Activated T-helper 17 cell treated with anti-CD3 and anti-CD28 coated beads, Interleukin-2, amount 50 U/mL, for 72 hours (primary cell): Measurements from ENCODE around the gene AKR1A1. TPM values are rescaled to one million over a fixed set of nuclear protein-coding genes. Genes with fewer than 3 reads are reported as not detected.

Experiments used
- ATAC-seq: fragments of 150-1000 bp; cut with Tn5 transposase; replicated peaks from 2 replicates; pipeline ENCODE4 v1.10.0; 2021; ENCODE audit warnings: mild to moderate bottlenecking, moderate library complexity
- H3K27ac Mint-ChIP-seq: one replicate; pipeline ENCODE4 v1.8.0; 2022; ENCODE audit warnings: mixed read lengths
- H3K27me3 Mint-ChIP-seq: one replicate; pipeline ENCODE4 v1.8.0; 2022; ENCODE audit warnings: mixed read lengths
- H3K36me3 Mint-ChIP-seq: one replicate; pipeline ENCODE4 v1.8.0; 2022; ENCODE audit warnings: low read depth, mild to moderate bottlenecking, mixed read lengths
- H3K4me1 Mint-ChIP-seq: one replicate; pipeline ENCODE4 v1.8.0; 2022; ENCODE audit warnings: mixed read lengths
- H3K4me3 Mint-ChIP-seq: one replicate; pipeline ENCODE4 v1.8.0; 2022; ENCODE audit warnings: mild to moderate bottlenecking, mixed read lengths
- H3K9me3 Mint-ChIP-seq: one replicate; pipeline ENCODE4 v1.8.0; 2022; ENCODE audit warnings: mixed read lengths
- total RNA-seq, 2 donors: library from RNA; stranded (reverse); gene quantifications; one replicate each; pipeline ENCODE4 v1.2.3, GENCODE V29; 2022

The AKR1A1 gene
- total RNA-seq, 2 donors from 2014 or later = 121 to 151 TPM

- H3K27me3 Mint-ChIP-seq = no peaks in the 10 kb centered on the region
- H3K36me3 Mint-ChIP-seq = no peaks in the 10 kb centered on the region
- no peaks in the 10 kb centered on the region for H3K9me3 Mint-ChIP-seq
- peaks cover 21% of the 10 kb centered on the region for H3K4me1 Mint-ChIP-seq
- peak overlapping the region; percentile 67 for H3K4me3 Mint-ChIP-seq
- H3K27ac Mint-ChIP-seq = peak overlapping the region; percentile 66
- peak; percentile 92 for ATAC-seq
Measured at GRCh38 chr1:45543581-45544417, 6.8 kb upstream of the AKR1A1 start.

- no peak overlapping the region for H3K27ac Mint-ChIP-seq
- no peak for ATAC-seq
- H3K9me3 Mint-ChIP-seq = no peaks in the 10 kb centered on the region
- H3K4me3 Mint-ChIP-seq = peak overlapping the region; percentile 67
- no peaks in the 10 kb centered on the region for H3K27me3 Mint-ChIP-seq
- no peaks in the 10 kb centered on the region for H3K36me3 Mint-ChIP-seq
- peaks cover 21% of the 10 kb centered on the region for H3K4me1 Mint-ChIP-seq
Measured at GRCh38 chr1:45544530-45544929, 6.1 kb upstream of the AKR1A1 start.

- ATAC-seq = peak; percentile 77
- no peaks in the 10 kb centered on the region for H3K27me3 Mint-ChIP-seq
- peaks cover 21% of the 10 kb centered on the region for H3K4me1 Mint-ChIP-seq
- H3K36me3 Mint-ChIP-seq = no peaks in the 10 kb centered on the region
- H3K4me3 Mint-ChIP-seq = peak overlapping the region; percentile 67
- H3K27ac Mint-ChIP-seq = peak overlapping the region; percentile 25
- H3K9me3 Mint-ChIP-seq = no peaks in the 10 kb centered on the region
Measured at GRCh38 chr1:45545019-45545493, 5.6 kb upstream of the AKR1A1 start.

- Mint-ChIP-seq H3K27ac (no peak overlapping the region), H3K4me3 (peak overlapping the region; percentile 67), H3K9me3 (no peaks in the 10 kb centered on the region), H3K36me3 (peaks cover under 1% of the 10 kb centered on the region), H3K4me1 (peaks cover 21% of the 10 kb centered on the region), H3K27me3 (no peaks in the 10 kb centered on the region)
- ATAC-seq = no peak
Measured at GRCh38 chr1:45545553-45546310, 4.9 kb upstream of the AKR1A1 start.

- H3K36me3 Mint-ChIP-seq = peaks cover 41% of the 10 kb centered on the region
- ATAC-seq = no peak
- H3K4me3 Mint-ChIP-seq = peak overlapping the region; percentile 99
- no peaks in the 10 kb centered on the region for H3K27me3 Mint-ChIP-seq
- no peaks in the 10 kb centered on the region for H3K9me3 Mint-ChIP-seq
- H3K27ac Mint-ChIP-seq = peak overlapping the region; percentile 96
- peaks cover 13% of the 10 kb centered on the region for H3K4me1 Mint-ChIP-seq
Measured at GRCh38 chr1:45551684-45552083, 1.1 kb downstream of the AKR1A1 start.

- Mint-ChIP-seq H3K36me3 (peaks cover 42% of the 10 kb centered on the region), H3K27ac (peak overlapping the region; percentile 96), H3K4me1 (peaks cover 14% of the 10 kb centered on the region), H3K4me3 (peak overlapping the region; percentile 99), H3K27me3 (no peaks in the 10 kb centered on the region), H3K9me3 (no peaks in the 10 kb centered on the region)
- ATAC-seq = no peak
Measured at GRCh38 chr1:45552331-45552730, 1.7 kb downstream of the AKR1A1 start.

- no peak overlapping the region for H3K4me3 Mint-ChIP-seq
- peaks cover 18% of the 10 kb centered on the region for H3K4me1 Mint-ChIP-seq
- ATAC-seq = no peak
- H3K9me3 Mint-ChIP-seq = no peaks in the 10 kb centered on the region
- no peak overlapping the region for H3K27ac Mint-ChIP-seq
- H3K27me3 Mint-ChIP-seq = no peaks in the 10 kb centered on the region
- peaks cover 55% of the 10 kb centered on the region for H3K36me3 Mint-ChIP-seq
Measured at GRCh38 chr1:45554198-45554597, 3.6 kb downstream of the AKR1A1 start.

GRCh38 chr1:45557422-45557944 is 6.9 kb downstream of the AKR1A1 start:
- no peaks in the 10 kb centered on the region for H3K27me3 Mint-ChIP-seq
- H3K9me3 Mint-ChIP-seq = no peaks in the 10 kb centered on the region
- no peak for ATAC-seq
- H3K4me3 Mint-ChIP-seq = no peak overlapping the region
- peaks cover 8% of the 10 kb centered on the region for H3K4me1 Mint-ChIP-seq
- peaks cover 68% of the 10 kb centered on the region for H3K36me3 Mint-ChIP-seq
- peak overlapping the region; percentile 66 for H3K27ac Mint-ChIP-seq

GRCh38 chr1:45563843-45564242 is 13.2 kb downstream of the AKR1A1 start:
- Mint-ChIP-seq H3K36me3 (peaks cover 89% of the 10 kb centered on the region), H3K4me1 (no peaks in the 10 kb centered on the region), H3K27me3 (no peaks in the 10 kb centered on the region), H3K9me3 (no peaks in the 10 kb centered on the region), H3K4me3 (no peak overlapping the region), H3K27ac (no peak overlapping the region)
- ATAC-seq = no peak

- Mint-ChIP-seq H3K36me3 (peaks cover 89% of the 10 kb centered on the region), H3K9me3 (no peaks in the 10 kb centered on the region), H3K27ac (no peak overlapping the region), H3K4me1 (peaks cover 3% of the 10 kb centered on the region), H3K4me3 (no peak overlapping the region), H3K27me3 (no peaks in the 10 kb centered on the region)
- ATAC-seq = no peak
Measured at GRCh38 chr1:45566722-45567121, 16.1 kb downstream of the AKR1A1 start.

- Mint-ChIP-seq H3K9me3 (no peaks in the 10 kb centered on the region), H3K4me3 (no peak overlapping the region), H3K4me1 (peaks cover 3% of the 10 kb centered on the region), H3K36me3 (peaks cover 86% of the 10 kb centered on the region), H3K27ac (no peak overlapping the region), H3K27me3 (no peaks in the 10 kb centered on the region)
- no peak for ATAC-seq
Measured at GRCh38 chr1:45567911-45568310, 17.3 kb downstream of the AKR1A1 start.

GRCh38 chr1:45568421-45568820 is 17.8 kb downstream of the AKR1A1 start:
- H3K27ac Mint-ChIP-seq = no peak overlapping the region
- ATAC-seq = no peak
- H3K9me3 Mint-ChIP-seq = no peaks in the 10 kb centered on the region
- no peaks in the 10 kb centered on the region for H3K27me3 Mint-ChIP-seq
- H3K36me3 Mint-ChIP-seq = peaks cover 80% of the 10 kb centered on the region
- no peak overlapping the region for H3K4me3 Mint-ChIP-seq
- peaks cover 3% of the 10 kb centered on the region for H3K4me1 Mint-ChIP-seq

- Mint-ChIP-seq H3K27ac (no peak overlapping the region), H3K4me3 (no peak overlapping the region), H3K36me3 (peaks cover 69% of the 10 kb centered on the region), H3K4me1 (peaks cover 3% of the 10 kb centered on the region), H3K27me3 (no peaks in the 10 kb centered on the region), H3K9me3 (no peaks in the 10 kb centered on the region)
- peak; percentile 6 for ATAC-seq
Measured at GRCh38 chr1:45569571-45569961, 18.9 kb downstream of the AKR1A1 start.

GRCh38 chr1:45569962-45570581 is 19.4 kb downstream of the AKR1A1 start:
- H3K4me3 Mint-ChIP-seq = no peak overlapping the region
- peaks cover 67% of the 10 kb centered on the region for H3K36me3 Mint-ChIP-seq
- H3K9me3 Mint-ChIP-seq = no peaks in the 10 kb centered on the region
- peak; percentile 85 for ATAC-seq
- no peak overlapping the region for H3K27ac Mint-ChIP-seq
- no peaks in the 10 kb centered on the region for H3K27me3 Mint-ChIP-seq
- peaks cover 3% of the 10 kb centered on the region for H3K4me1 Mint-ChIP-seq
